ENCODE measurements around the gene FLNA.
"Not testable (repeated sequence)": the region's sequence is repeated elsewhere in the genome, so short reads cannot be mapped to it uniquely, and the experiment has no call there.

The FLNA gene

GRCh38 chrX:154355776-154356140 is 18.7 kb downstream of the FLNA start:
- DNase-seq = no peak

GRCh38 chrX:154355094-154355775 is 19.2 kb downstream of the FLNA start:
- DNase-seq = no peak

- no peak for DNase-seq
Measured at GRCh38 chrX:154354516-154354915, 19.9 kb downstream of the FLNA start.

GRCh38 chrX:154354013-154354412 is 20.4 kb downstream of the FLNA start:
- DNase-seq = no peak

- DNase-seq = no peak
Measured at GRCh38 chrX:154353172-154353843, 21.1 kb downstream of the FLNA start.

GRCh38 chrX:154352466-154352865 is 22.0 kb downstream of the FLNA start:
- DNase-seq = no peak

- no peak for DNase-seq
Measured at GRCh38 chrX:154352012-154352401, 22.4 kb downstream of the FLNA start.

GRCh38 chrX:154351183-154352011 is 23.0 kb downstream of the FLNA start:
- DNase-seq = no peak

- DNase-seq = no peak
Measured at GRCh38 chrX:154350429-154351182, 23.8 kb downstream of the FLNA start.

- no peak for DNase-seq
Measured at GRCh38 chrX:154349979-154350378, 24.5 kb downstream of the FLNA start.

- no peak for DNase-seq
Measured at GRCh38 chrX:154349359-154349935, 25.0 kb downstream of the FLNA start.

GRCh38 chrX:154348646-154349358 is 25.6 kb downstream of the FLNA start:
- no peak for DNase-seq

GRCh38 chrX:154348114-154348531 is 26.3 kb downstream of the FLNA start:
- no peak for DNase-seq

GRCh38 chrX:154343620-154344019 is 30.8 kb downstream of the FLNA start:
- DNase-seq = not testable (repeated sequence)

- DNase-seq = not testable (repeated sequence)
Measured at GRCh38 chrX:154343063-154343462, 31.4 kb downstream of the FLNA start.

- DNase-seq = not testable (repeated sequence)
Measured at GRCh38 chrX:154341399-154342298, 32.8 kb downstream of the FLNA start.

- DNase-seq = no peak
Measured at GRCh38 chrX:154334496-154334895, 39.9 kb downstream of the FLNA start.

GRCh38 chrX:154333837-154334271 is 40.6 kb downstream of the FLNA start:
- no peak for DNase-seq

GRCh38 chrX:154333116-154333515 is 41.3 kb downstream of the FLNA start:
- DNase-seq = no peak

- DNase-seq = no peak
Measured at GRCh38 chrX:154332561-154332960, 41.9 kb downstream of the FLNA start.

GRCh38 chrX:154329294-154329693 is 45.1 kb downstream of the FLNA start:
- no peak for DNase-seq
